ENCODE data around the gene CRELD1.

GRCh38 chr3:9976721-9977709, 43.4 kb downstream of the CRELD1 start:
- TF ChIP-seq CTCF (IDR thresholded peaks at IDR 0.05): no peak
- TF ChIP-seq POLR2A (IDR thresholded peaks at IDR 0.05): no peak
- TF ChIP-seq EP300 (IDR thresholded peaks at IDR 0.05): no peak

All from ovary (tissue), 3 donors.